ENCODE measurements around the gene DNASE1L1. TPM values are rescaled to one million over a fixed set of nuclear protein-coding genes. Genes with fewer than 3 reads are reported as not detected.

The DNASE1L1 gene
- total RNA-seq, 4 donors from 2014 or later: 11.1 to 29.3 (median 22.3) TPM

DNA sequence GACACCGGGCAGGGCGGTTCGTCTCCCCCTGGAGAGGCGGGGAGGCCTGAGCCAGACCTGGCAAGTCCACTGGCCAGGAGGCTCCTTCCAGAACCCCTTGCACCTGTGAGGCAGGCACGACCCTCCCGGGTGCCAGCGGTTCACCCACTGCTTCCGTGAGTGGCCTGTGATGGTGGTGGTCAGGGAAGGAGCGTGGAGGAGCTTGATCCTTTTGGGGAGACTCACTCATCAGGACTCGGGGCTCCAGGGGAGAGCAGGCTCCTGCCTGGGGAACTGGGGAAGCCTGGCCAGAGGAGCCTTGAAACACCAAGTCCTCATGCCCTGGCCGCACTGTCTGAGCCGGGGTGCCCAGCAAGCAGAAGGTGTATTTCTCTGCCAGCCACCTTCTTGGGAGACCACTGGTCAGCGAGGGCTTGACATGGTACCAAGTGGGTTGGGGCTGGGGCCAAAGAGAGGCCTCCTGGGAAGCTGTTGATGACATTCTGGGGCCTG, 35.7 kb upstream of the DNASE1L1 start:
- no peak for ATAC-seq

GRCh38 chrX:154443992-154444754, 35.1 kb upstream of the DNASE1L1 start, which contains the start of gene FAM50A:
Gene FAM50A (plus strand): TSS chrX:154444141. CDS start chrX:154444236, 95 bp downstream.
- ATAC-seq: peak; percentile 95
- no CpG with 5 or more reads among the region's 94 CpGs for WGBS, 2 donors (ENCODE audit: low coverage in 1 of 2)

More for the DNA sequence above, 35.7 kb upstream of the DNASE1L1 start:
- Histone ChIP-seq H3K4me1 (peaks cover 0 to 37% (median 0%) of the 10 kb centered on the region in 3 donors), H3K36me3 (peaks cover 0 to 66% of the 10 kb centered on the region in 2 donors), H3K9me3 (no peaks in the 10 kb centered on the region), H3K27ac (peak overlapping the region; percentile 79 to 88 (median 86)), H3K27me3 (no peaks in the 10 kb centered on the region), H3K4me3 (peak overlapping the region; percentile 61 to 64)
- TF ChIP-seq POLR2AphosphoS5 (IDR thresholded peaks at IDR 0.05): no peak
- no peak for TF ChIP-seq EP300 (IDR thresholded peaks at IDR 0.05)
- TF ChIP-seq POLR2A (IDR thresholded peaks at IDR 0.05): no peak
- TF ChIP-seq, protein P1, sequence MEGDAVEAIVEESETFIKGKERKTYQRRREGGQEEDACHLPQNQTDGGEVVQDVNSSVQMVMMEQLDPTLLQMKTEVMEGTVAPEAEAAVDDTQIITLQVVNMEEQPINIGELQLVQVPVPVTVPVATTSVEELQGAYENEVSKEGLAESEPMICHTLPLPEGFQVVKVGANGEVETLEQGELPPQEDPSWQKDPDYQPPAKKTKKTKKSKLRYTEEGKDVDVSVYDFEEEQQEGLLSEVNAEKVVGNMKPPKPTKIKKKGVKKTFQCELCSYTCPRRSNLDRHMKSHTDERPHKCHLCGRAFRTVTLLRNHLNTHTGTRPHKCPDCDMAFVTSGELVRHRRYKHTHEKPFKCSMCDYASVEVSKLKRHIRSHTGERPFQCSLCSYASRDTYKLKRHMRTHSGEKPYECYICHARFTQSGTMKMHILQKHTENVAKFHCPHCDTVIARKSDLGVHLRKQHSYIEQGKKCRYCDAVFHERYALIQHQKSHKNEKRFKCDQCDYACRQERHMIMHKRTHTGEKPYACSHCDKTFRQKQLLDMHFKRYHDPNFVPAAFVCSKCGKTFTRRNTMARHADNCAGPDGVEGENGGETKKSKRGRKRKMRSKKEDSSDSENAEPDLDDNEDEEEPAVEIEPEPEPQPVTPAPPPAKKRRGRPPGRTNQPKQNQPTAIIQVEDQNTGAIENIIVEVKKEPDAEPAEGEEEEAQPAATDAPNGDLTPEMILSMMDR (IDR thresholded peaks at IDR 0.05): no peak
- no CpG with 5 or more reads among the region's 13 CpGs for WGBS, 2 donors (ENCODE audit: low coverage in 1 of 2)

GRCh38 chrX:154443479-154443910, 34.4 kb upstream of the DNASE1L1 start:
- Histone ChIP-seq H3K4me1 (peaks cover 0 to 50% (median 0%) of the 10 kb centered on the region in 3 donors), H3K36me3 (peaks cover 0 to 56% of the 10 kb centered on the region in 2 donors), H3K27me3 (no peaks in the 10 kb centered on the region), H3K9me3 (no peaks in the 10 kb centered on the region), H3K27ac (peak overlapping the region; percentile 73 to 88 (median 86)), H3K4me3 (peak overlapping the region; percentile 12 to 64)
- 0 to 22% methylated on average over 1 to 4 of the region's 10 CpGs for WGBS, 2 donors (ENCODE audit: low coverage in 1 of 2)
- TF ChIP-seq EP300 (IDR thresholded peaks at IDR 0.05) (no peak), POLR2A (IDR thresholded peaks at IDR 0.05) (no peak), POLR2AphosphoS5 (IDR thresholded peaks at IDR 0.05) (no peak)
- TF ChIP-seq, protein P1 (IDR thresholded peaks at IDR 0.05): no peak
- ATAC-seq: peak; percentile 11

More at GRCh38 chrX:154443992-154444754, 35.1 kb upstream of the DNASE1L1 start, which contains the start of gene FAM50A:
- Histone ChIP-seq H3K27ac (peak within 1 kb of the TSS; percentile 79 to 88 (median 86)), H3K27me3 (no peaks in the 10 kb centered on the region), H3K9me3 (no peaks in the 10 kb centered on the region), H3K4me3 (peak within 1 kb of the TSS; percentile 61 to 64), H3K36me3 (peaks cover 0 to 63% of the 10 kb centered on the region in 2 donors), H3K4me1 (peaks cover 0 to 43% (median 0%) of the 10 kb centered on the region in 3 donors)
- TF ChIP-seq EP300 (IDR thresholded peaks at IDR 0.05) (no peak), POLR2AphosphoS5 (IDR thresholded peaks at IDR 0.05) (no peak), POLR2A (IDR thresholded peaks at IDR 0.05) (peak; percentile 32 to 81)
- TF ChIP-seq, protein P1 (IDR thresholded peaks at IDR 0.05): peak in 3 of 4 experiments; percentile 16 to 46 (median 19)

DNA sequence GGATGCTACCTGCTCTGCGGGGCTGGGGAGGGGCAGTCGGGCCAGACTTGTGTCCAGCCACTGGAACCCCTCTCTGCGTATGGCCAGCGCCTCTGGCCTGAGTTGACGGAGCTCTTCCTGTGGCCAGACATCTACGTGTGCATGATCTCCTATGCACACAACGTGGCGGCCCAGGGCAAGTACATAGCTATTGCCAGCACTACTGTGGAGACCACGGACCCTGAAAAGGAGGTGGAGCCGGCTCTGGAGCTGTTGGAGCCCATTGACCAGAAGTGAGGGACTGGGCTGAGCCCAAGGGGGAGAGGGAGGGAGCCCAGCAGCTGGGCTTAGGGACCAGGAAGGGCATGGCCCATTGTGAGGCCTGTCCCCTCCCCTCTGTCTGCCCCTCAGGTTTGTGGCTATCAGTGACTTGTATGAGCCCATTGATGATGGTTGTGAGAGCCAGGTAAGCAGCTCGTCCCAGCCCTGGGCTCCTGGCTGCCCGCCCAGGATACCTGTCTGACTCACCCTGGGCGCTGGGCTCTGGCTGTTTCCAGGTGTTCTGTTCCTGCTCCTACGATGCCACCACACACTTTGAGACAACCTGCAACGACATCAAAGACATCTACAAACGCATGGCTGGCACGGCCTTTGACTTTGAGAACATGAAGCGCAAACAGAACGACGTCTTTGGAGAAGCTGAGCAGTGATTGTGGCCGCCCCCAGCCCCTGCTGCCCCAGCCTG, 33.1 kb upstream of the DNASE1L1 start:
- Histone ChIP-seq H3K4me1 (peaks cover 0 to 59% (median 0%) of the 10 kb centered on the region in 3 donors), H3K9me3 (no peaks in the 10 kb centered on the region), H3K27ac (peak overlapping the region in 2 of 4 donors; percentile 11 to 15), H3K36me3 (peaks cover 0 to 44% of the 10 kb centered on the region in 2 donors), H3K4me3 (no peak overlapping the region), H3K27me3 (no peaks in the 10 kb centered on the region)
- WGBS, 2 donors (ENCODE audit: low coverage in 1 of 2): 60 to 71% methylated on average over 1 to 8 of the region's 21 CpGs
- no peak for ATAC-seq
- TF ChIP-seq POLR2AphosphoS5 (IDR thresholded peaks at IDR 0.05) (no peak), EP300 (IDR thresholded peaks at IDR 0.05) (no peak), POLR2A (IDR thresholded peaks at IDR 0.05) (no peak)
- TF ChIP-seq, protein P1 (IDR thresholded peaks at IDR 0.05): no peak
